ENCODE data around the gene PBX3.

Gene PBX3

DNA sequence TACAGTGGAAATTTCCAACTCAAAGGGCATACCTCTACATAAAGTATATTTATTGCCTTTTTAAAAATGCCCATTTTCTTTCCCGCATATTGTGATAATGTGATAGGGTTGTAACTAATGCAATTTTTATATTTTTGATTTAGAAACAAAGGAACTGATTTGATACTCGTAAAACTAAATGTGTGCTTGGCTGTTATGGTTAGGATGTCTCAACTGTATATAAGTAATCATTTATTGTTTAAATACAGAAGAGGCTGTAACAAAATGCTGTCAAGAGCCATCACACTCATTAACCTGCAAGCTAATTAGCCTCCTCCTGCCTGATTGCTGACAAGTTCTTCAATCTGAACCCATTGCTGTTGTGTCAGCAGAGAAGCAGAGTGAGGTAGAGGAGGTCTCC lies 149.2 kb downstream of the PBX3 start:
- no peak overlapping the region for H2BK120ac ChIP-seq (ENCODE audit: low read depth, low read length)

DNA sequence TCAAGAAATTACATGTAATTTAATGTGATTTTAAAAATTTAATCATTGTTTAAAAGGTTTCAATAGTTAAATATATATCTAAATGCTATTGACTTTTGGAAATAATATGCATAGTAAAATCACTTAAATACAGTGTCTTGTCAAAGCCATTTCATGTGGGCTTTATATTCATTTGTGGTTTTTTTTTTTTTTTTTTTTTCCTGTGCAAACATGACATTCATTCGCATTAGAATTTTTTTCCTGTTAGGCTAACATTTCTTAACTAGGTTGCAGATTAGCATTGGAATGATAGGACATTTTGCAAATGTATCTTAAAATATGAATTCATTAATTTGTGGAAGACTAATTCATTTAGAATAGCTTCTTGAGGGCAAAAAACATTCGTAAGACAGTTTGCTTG lies 149.8 kb downstream of the PBX3 start:
- peaks cover 2% of the 10 kb centered on the region for H3K79me2 ChIP-seq (ENCODE audit: control insufficient read depth, insufficient read depth, low read length)
- no peak overlapping the region for H2BK120ac ChIP-seq (ENCODE audit: low read depth, low read length)
- no peak overlapping the region for H3K4ac ChIP-seq (ENCODE audit: low read depth, low read length)
- no peak overlapping the region for H2BK5ac ChIP-seq (ENCODE audit: low read length)
- no peaks in the 10 kb centered on the region for H3K79me1 ChIP-seq (ENCODE audit: low read length)
- no peak overlapping the region for H3K27ac ChIP-seq (ENCODE audit: low read depth, low read length)
- no peak overlapping the region for H4K5ac ChIP-seq (ENCODE audit: low read length)
- H3K27me3 ChIP-seq (ENCODE audit: insufficient read depth, low read length, poor library complexity): no peaks in the 10 kb centered on the region
- no peak overlapping the region for H3K4me2 ChIP-seq (ENCODE audit: low read length)
- H2AK5ac ChIP-seq (ENCODE audit: low read length): no peak overlapping the region
- no peak overlapping the region for H3K9ac ChIP-seq (ENCODE audit: low read length)
- H3K23ac ChIP-seq (ENCODE audit: low read length): no peak overlapping the region
- H3K18ac ChIP-seq (ENCODE audit: low read length): no peak overlapping the region
- DNase-seq: no peak
- H3K56ac ChIP-seq (ENCODE audit: low read length): no peak overlapping the region
- H3K4me1 ChIP-seq (ENCODE audit: control insufficient read depth, low read depth, low read length): no peaks in the 10 kb centered on the region
- no peak overlapping the region for H4K8ac ChIP-seq (ENCODE audit: low read depth, low read length)
- no peak overlapping the region for H2BK15ac ChIP-seq (replicated peaks; ENCODE audit: low read depth)
- no peak overlapping the region for H3K4me3 ChIP-seq (ENCODE audit: low read length)
- WGBS (ENCODE audit: extremely low coverage, insufficient coverage, low lambda C conversion rate): no CpG with 5 or more reads among the region's 2 CpGs
- H3K36me3 ChIP-seq (ENCODE audit: control insufficient read depth, insufficient read depth, low read length): no peaks in the 10 kb centered on the region

More for the DNA sequence above, 149.2 kb downstream of the PBX3 start:
- Histone ChIP-seq H3K36me3 (ENCODE audit: control insufficient read depth, insufficient read depth, low read length) (no peaks in the 10 kb centered on the region), H3K79me2 (ENCODE audit: control insufficient read depth, insufficient read depth, low read length) (peaks cover 2% of the 10 kb centered on the region), H2BK15ac (replicated peaks; ENCODE audit: low read depth) (no peak overlapping the region), H4K8ac (ENCODE audit: low read depth, low read length) (no peak overlapping the region), H3K56ac (ENCODE audit: low read length) (no peak overlapping the region), H3K27ac (ENCODE audit: low read depth, low read length) (no peak overlapping the region), H3K79me1 (ENCODE audit: low read length) (no peaks in the 10 kb centered on the region), H3K4me1 (ENCODE audit: control insufficient read depth, low read depth, low read length) (no peaks in the 10 kb centered on the region), H3K4ac (ENCODE audit: low read depth, low read length) (no peak overlapping the region), H3K27me3 (ENCODE audit: insufficient read depth, low read length, poor library complexity) (no peaks in the 10 kb centered on the region), H2BK5ac (ENCODE audit: low read length) (no peak overlapping the region), H3K23ac (ENCODE audit: low read length) (no peak overlapping the region), H2AK5ac (ENCODE audit: low read length) (no peak overlapping the region), H4K5ac (ENCODE audit: low read length) (no peak overlapping the region), H3K4me2 (ENCODE audit: low read length) (no peak overlapping the region), H3K4me3 (ENCODE audit: low read length) (no peak overlapping the region), H3K18ac (ENCODE audit: low read length) (no peak overlapping the region), H3K9ac (ENCODE audit: low read length) (no peak overlapping the region)
- DNase-seq: no peak
- no CpG with 5 or more reads among the region's 2 CpGs for WGBS (ENCODE audit: extremely low coverage, insufficient coverage, low lambda C conversion rate)

DNA sequence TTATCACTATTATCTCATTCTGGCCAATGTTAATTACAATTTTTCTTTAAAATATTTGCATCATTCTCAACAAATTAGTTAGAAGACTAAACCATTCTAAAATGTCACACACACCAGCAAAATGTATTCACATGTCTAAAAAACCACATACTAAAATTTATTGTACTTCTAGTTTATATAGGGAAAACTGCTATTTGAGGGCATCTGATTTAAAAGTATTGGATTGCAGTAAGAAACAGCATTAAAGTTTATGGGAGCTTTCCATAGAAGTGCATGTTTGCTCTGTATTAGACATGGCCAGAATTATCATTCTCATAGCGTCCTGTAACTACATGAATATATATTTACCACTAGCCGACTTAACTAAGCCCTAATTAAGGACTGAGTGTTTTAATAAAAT lies 150.3 kb downstream of the PBX3 start:
- no peak overlapping the region for H3K56ac ChIP-seq (ENCODE audit: low read length)
- no peak overlapping the region for H3K4ac ChIP-seq (ENCODE audit: low read depth, low read length)
- no peak overlapping the region for H3K4me3 ChIP-seq (ENCODE audit: low read length)
- H3K79me1 ChIP-seq (ENCODE audit: low read length): no peaks in the 10 kb centered on the region
- H3K36me3 ChIP-seq (ENCODE audit: control insufficient read depth, insufficient read depth, low read length): no peaks in the 10 kb centered on the region
- H2BK120ac ChIP-seq (ENCODE audit: low read depth, low read length): no peak overlapping the region
- WGBS (ENCODE audit: extremely low coverage, insufficient coverage, low lambda C conversion rate): no CpG with 5 or more reads among the region's 2 CpGs
- H3K23ac ChIP-seq (ENCODE audit: low read length): no peak overlapping the region
- no peak overlapping the region for H3K18ac ChIP-seq (ENCODE audit: low read length)
- DNase-seq: no peak
- H3K79me2 ChIP-seq (ENCODE audit: control insufficient read depth, insufficient read depth, low read length): peaks cover 2% of the 10 kb centered on the region
- no peak overlapping the region for H3K4me2 ChIP-seq (ENCODE audit: low read length)
- H4K5ac ChIP-seq (ENCODE audit: low read length): no peak overlapping the region
- H2BK15ac ChIP-seq (replicated peaks; ENCODE audit: low read depth): no peak overlapping the region
- no peak overlapping the region for H4K8ac ChIP-seq (ENCODE audit: low read depth, low read length)
- H3K27me3 ChIP-seq (ENCODE audit: insufficient read depth, low read length, poor library complexity): no peaks in the 10 kb centered on the region
- no peak overlapping the region for H2AK5ac ChIP-seq (ENCODE audit: low read length)
- H2BK5ac ChIP-seq (ENCODE audit: low read length): no peak overlapping the region
- H3K4me1 ChIP-seq (ENCODE audit: control insufficient read depth, low read depth, low read length): no peaks in the 10 kb centered on the region
- no peak overlapping the region for H3K27ac ChIP-seq (ENCODE audit: low read depth, low read length)
- no peak overlapping the region for H3K9ac ChIP-seq (ENCODE audit: low read length)

DNA sequence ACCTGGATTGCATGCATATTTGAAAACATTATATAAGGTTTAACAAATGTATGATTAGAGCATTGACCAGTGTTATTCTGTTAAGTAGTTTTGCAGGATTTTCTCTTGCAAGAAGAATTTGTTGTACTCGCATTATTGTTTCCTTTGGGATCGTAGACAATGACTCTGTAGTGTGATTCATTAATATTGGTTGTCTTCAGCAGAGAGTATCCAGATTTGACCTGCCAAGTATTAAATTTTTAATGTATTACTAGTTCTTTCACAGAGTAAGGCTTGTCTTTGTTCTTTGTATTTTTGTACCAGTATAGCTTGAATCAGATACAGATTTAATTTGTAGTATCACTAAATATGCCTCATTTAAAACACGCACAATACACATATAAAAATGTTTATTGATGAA lies 155.0 kb downstream of the PBX3 start:
- Histone ChIP-seq H3K4me2 (ENCODE audit: low read length) (no peak overlapping the region), H3K4ac (ENCODE audit: low read depth, low read length) (no peak overlapping the region), H3K27ac (ENCODE audit: low read depth, low read length) (no peak overlapping the region), H3K9ac (ENCODE audit: low read length) (no peak overlapping the region), H2AK5ac (ENCODE audit: low read length) (no peak overlapping the region), H2BK15ac (replicated peaks; ENCODE audit: low read depth) (no peak overlapping the region), H3K4me1 (ENCODE audit: control insufficient read depth, low read depth, low read length) (no peaks in the 10 kb centered on the region), H4K8ac (ENCODE audit: low read depth, low read length) (no peak overlapping the region), H3K56ac (ENCODE audit: low read length) (no peak overlapping the region), H4K5ac (ENCODE audit: low read length) (no peak overlapping the region), H2BK120ac (ENCODE audit: low read depth, low read length) (no peak overlapping the region), H3K79me1 (ENCODE audit: low read length) (no peaks in the 10 kb centered on the region), H3K79me2 (ENCODE audit: control insufficient read depth, insufficient read depth, low read length) (no peaks in the 10 kb centered on the region), H3K4me3 (ENCODE audit: low read length) (no peak overlapping the region), H3K18ac (ENCODE audit: low read length) (no peak overlapping the region), H3K36me3 (ENCODE audit: control insufficient read depth, insufficient read depth, low read length) (no peaks in the 10 kb centered on the region), H3K23ac (ENCODE audit: low read length) (no peak overlapping the region), H2BK5ac (ENCODE audit: low read length) (no peak overlapping the region), H3K27me3 (ENCODE audit: insufficient read depth, low read length, poor library complexity) (no peaks in the 10 kb centered on the region)
- DNase-seq: no peak
- no CpG with 5 or more reads among the region's 3 CpGs for WGBS (ENCODE audit: extremely low coverage, insufficient coverage, low lambda C conversion rate)

DNA sequence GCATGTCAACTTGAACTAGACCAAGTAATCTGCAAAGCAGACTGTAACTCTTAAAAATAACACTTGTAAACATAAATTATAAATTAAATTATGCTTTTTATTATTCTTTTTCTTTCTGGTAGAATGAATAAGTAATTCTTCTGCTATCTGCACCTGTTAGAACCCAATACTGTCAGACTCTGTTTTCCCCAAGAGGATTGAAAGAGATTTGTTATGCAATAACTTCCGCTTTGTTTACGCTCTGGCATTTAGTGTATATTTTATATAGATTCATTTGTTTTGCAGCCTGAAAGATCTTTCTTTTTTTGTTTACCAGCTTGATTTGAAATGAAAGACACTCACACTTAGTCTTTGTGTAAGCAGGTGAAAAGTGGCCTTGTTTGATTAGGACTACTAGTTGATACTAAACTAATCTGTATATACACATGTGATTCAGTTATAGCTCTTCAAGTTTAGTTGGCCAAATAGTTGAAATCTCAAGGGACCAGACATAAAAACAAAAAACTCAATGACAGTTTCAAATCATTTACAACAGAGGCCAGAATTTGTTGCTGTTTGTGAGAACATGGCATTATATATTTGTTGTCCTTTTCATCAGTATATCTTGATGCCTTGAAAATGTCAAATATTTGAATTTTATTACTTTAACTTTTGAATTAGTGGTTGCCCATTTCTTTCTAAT lies 155.8 kb downstream of the PBX3 start:
- Histone ChIP-seq H4K8ac (ENCODE audit: low read depth, low read length) (no peak overlapping the region), H3K18ac (ENCODE audit: low read length) (no peak overlapping the region), H3K9ac (ENCODE audit: low read length) (no peak overlapping the region), H3K4me1 (ENCODE audit: control insufficient read depth, low read depth, low read length) (peaks cover under 1% of the 10 kb centered on the region), H2BK120ac (ENCODE audit: low read depth, low read length) (no peak overlapping the region), H3K56ac (ENCODE audit: low read length) (no peak overlapping the region), H2BK5ac (ENCODE audit: low read length) (no peak overlapping the region), H3K4ac (ENCODE audit: low read depth, low read length) (no peak overlapping the region), H3K23ac (ENCODE audit: low read length) (no peak overlapping the region), H3K36me3 (ENCODE audit: control insufficient read depth, insufficient read depth, low read length) (no peaks in the 10 kb centered on the region), H3K4me3 (ENCODE audit: low read length) (no peak overlapping the region), H3K79me2 (ENCODE audit: control insufficient read depth, insufficient read depth, low read length) (no peaks in the 10 kb centered on the region), H2BK15ac (replicated peaks; ENCODE audit: low read depth) (no peak overlapping the region), H3K27me3 (ENCODE audit: insufficient read depth, low read length, poor library complexity) (no peaks in the 10 kb centered on the region), H3K79me1 (ENCODE audit: low read length) (no peaks in the 10 kb centered on the region), H3K4me2 (ENCODE audit: low read length) (no peak overlapping the region), H2AK5ac (ENCODE audit: low read length) (no peak overlapping the region), H4K5ac (ENCODE audit: low read length) (no peak overlapping the region), H3K27ac (ENCODE audit: low read depth, low read length) (no peak overlapping the region)
- DNase-seq: no peak
- no CpG with 5 or more reads among the region's 2 CpGs for WGBS (ENCODE audit: extremely low coverage, insufficient coverage, low lambda C conversion rate)
